H4 (cell line): ENCODE results near the gene RGS13. TPM values are rescaled to one million over a fixed set of nuclear protein-coding genes. Genes with fewer than 3 reads are reported as not detected.
"Not testable (repeated sequence)": the region's sequence is repeated elsewhere in the genome, so short reads cannot be mapped to it uniquely, and the experiment has no call there.

Experiments
- DNase-seq: peaks from one replicate; pipeline ENCODE4 v3.0.0-alpha.2; 2015; ENCODE audit warnings: low spot score
- total RNA-seq: library from RNA; depleted of rRNA; stranded (reverse); fragments of >200 nt; shearing (Covaris generic); gene quantifications from 2 replicates; pipeline ENCODE4 v1.2.3, GENCODE V29; 2014; rRNA removed

The RGS13 gene
- total RNA-seq, 1 experiment from 2014 or later: not detected

DNA sequence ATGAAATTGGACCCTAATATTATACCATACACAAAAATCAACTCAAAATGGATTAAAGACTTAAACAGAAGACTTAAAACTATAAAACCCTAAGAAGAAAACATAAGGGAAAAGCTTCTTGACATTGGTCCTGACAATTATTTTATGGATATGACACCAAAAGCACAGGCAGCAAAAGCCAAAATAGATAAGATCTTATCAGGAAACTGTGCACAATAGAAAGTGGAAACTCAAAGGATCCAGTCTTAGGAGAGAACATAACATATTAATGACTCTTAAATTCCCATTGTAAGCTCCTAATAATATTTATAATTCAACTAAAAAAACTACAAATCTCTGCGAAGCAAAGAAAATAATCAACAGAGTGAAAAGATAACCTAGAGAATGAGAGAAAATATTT is 39.8 kb downstream of the RGS13 start:
- DNase-seq: no peak

- DNase-seq: no peak
These were observed 42.2 kb downstream of the RGS13 start for GRCh38 chr1:192678099-192678498.

GRCh38 chr1:192682335-192682734 is 46.4 kb downstream of the RGS13 start:
- no peak for DNase-seq

DNA sequence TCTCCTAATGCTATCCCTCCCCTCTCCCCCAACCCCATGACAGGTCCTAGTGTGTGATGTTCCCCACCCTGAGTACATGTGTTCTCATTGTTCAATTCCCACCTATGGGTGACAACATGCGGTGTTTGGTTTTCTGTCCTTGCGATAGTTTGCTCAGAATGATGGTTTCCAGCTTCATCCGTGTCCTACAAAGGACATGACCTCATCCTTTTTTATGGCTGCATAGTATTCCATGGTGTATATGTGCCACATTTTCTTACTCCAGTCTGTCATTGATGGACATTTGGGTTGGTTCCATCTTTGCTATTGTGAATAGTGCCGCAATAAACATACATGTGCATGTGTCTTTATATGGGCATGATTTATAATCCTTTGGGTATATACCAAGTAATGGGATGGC is 47.1 kb downstream of the RGS13 start:
- not testable (repeated sequence) for DNase-seq

DNA sequence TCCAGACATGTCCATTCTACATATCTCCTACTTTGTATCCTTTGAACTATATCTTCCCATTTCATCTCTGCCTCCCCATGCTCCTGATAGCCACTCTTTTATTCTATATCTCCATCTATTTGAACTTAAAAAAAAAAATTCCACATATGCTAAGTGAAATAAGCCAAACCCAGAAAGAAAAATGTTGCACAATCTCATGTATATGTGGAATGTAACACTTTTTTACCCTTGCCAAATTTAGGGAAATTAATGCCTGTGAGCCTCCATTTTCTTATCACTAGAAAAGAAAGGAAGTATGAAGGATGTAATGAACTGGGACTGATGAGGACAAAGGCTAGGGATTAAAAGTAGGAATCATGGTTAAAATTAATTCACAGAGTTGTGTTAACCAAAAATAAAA is 53.5 kb downstream of the RGS13 start:
- DNase-seq: no peak

DNA sequence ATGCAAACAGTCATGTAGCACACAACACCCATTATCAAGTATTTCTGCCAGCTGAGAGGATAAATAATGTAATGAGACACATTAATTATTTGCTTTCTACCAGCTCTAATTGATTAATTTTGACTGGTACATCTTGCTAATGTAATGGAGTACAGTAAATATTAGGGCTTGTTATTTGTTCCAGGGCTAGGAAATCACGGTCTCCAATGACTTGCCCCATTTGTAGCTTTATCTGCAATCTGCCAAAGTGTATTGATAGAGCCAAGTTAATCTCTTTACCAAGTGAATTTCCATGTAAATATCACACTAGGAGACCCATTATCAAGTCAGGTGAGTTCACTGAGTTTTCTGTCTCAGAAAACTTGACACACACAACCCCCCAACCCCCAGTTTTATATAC is 55.1 kb downstream of the RGS13 start:
- no peak for DNase-seq

DNA sequence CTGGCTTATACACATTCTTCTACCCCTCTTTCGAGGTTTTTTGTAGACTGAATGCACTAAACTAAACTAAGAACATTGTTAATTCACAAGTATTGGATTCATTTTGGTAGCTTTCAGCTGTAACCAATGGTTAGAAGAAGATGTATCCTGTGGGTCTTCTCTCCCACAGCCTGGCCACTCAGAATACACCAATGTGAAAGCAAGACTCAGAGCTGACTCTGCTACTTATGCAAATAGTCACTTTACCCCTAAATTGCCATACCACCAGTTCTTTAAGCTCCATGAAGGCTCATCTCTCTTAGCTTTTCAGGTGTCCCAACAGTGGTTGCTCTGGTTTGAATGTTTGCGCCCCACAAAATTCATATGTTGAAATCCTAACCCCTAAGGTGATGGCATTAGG is 60.1 kb downstream of the RGS13 start:
- no peak for DNase-seq

DNA sequence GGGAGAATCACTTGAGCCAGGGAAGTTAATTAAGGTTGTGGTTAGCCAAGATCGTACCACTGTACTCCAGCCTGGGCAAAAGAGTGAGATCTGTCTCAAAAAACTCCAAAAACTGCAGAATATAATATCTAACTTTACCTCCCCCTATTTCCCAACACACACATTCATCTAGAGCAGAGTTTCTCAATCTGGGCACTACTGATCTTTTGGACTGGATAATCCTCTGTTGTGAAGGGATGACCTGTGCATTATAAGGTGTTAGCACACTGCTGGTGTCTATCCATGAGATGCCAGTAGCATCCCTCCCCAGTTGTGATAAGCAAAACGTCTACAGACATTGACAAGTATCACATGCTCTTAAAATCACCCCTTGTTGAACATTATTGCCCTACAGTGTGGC is 61.8 kb downstream of the RGS13 start:
- DNase-seq: no peak

- DNase-seq: no peak
These were observed 62.8 kb downstream of the RGS13 start for GRCh38 chr1:192698731-192699130.

DNA sequence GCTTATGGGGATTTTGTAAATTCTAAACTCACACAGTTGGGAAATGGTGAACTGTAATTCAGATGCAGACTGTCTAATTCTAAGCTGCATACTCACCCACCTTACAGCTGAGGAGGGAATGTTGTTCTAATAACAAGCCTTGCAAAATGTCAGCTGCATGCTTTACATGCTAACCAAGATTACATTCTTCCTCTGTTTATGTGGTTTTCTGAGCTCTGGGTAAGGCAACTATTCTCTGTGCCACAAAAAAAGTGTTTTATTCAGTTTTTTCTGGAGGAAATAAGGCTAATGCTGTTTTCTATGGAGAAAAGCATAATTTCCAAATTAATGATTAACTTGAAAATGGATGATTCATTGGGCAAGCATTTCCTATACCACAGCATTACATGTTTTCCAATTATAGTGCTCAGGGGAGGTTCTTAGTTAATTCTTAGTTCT is 64.9 kb downstream of the RGS13 start:
- peak; percentile 85 for DNase-seq

GRCh38 chr1:192702212-192702902 is 66.4 kb downstream of the RGS13 start:
- peak; percentile 81 for DNase-seq

- DNase-seq: no peak
These were observed 67.6 kb downstream of the RGS13 start for GRCh38 chr1:192703283-192704206.

DNA sequence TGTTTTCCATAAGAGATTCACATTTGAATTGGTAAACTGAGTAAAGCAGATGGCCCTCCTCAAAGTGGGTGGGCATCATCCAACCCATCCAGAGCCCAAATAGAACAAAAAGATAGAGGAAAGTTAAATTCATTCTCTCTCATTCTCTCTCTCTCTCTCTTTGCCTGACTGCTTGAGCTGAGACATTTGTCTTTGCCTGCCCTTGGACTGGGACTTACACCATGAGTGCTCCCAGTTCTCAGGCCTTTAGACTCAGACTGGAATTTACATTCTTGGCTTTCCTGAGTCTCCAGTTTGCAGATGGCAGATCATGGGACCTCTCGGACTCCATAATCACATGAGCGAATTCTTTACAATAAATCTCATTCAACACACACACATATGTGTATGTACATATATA is 69.6 kb downstream of the RGS13 start:
- no peak for DNase-seq

DNA sequence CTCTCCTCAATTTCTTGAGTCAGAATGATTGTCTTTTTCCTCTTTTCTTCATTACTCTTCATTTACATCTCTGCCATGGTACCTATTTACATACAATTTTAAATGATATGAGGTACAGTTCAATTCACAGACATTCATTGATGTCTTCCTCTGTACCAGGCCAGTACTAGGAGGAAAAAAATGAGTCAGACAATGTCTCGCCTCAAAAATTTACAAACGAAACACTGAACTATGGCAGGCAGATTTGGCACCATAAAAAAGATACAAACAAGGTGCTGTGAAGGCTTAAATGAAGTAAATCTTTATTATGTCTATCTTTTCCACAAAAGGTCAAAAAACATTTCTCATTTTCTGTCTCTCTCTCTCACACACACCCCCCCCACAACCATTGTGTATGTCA is 71.0 kb downstream of the RGS13 start:
- no peak for DNase-seq

GRCh38 chr1:192707978-192708547 is 72.1 kb downstream of the RGS13 start:
- no peak for DNase-seq

DNA sequence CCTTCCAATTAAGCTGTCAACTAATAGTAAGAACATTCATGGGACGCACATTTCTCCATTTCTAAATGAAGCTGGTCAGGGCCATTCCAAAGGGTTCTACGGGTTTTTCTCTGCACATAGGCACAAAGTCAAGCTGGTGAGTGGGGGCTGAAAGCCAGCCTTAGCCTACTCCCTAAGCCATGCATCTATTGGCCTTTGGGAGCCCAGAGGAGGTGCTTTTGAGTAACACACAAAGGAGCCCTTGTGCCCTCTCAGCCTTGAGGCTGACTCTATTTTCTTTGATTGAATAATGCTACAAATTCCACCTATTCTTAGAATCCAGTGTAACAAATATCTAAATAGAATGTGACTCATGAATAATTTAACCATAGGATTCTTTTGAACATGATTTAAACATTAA is 73.6 kb downstream of the RGS13 start:
- DNase-seq: no peak

Other genes starting within 250 kb of the RGS13 start
- gene RGS1, start 60.4 kb upstream of the RGS13 start, total RNA-seq: 2.4 and 4.5 TPM in 2 replicates
- 42.7 and 44.5 TPM in 2 replicates for gene RGS2, start 172.9 kb downstream of the RGS13 start, total RNA-seq